Nephron progenitor cell (in vitro differentiated cells): ENCODE measurements around the gene HDAC7.

Experiments
- DNase-seq: peaks from one replicate; pipeline ENCODE4 v3.0.0; 2021
- H3K27ac Mint-ChIP-seq: 2 replicates; pipeline ENCODE4 v1.8.0; 2021; ENCODE audit warnings: mild to moderate bottlenecking, moderate library complexity, mixed read lengths
- H3K27me3 Mint-ChIP-seq: 2 replicates; pipeline ENCODE4 v1.8.0; 2021; ENCODE audit warnings: mild to moderate bottlenecking, low read depth, mixed read lengths; ENCODE audit not compliant: poor library complexity
- H3K36me3 Mint-ChIP-seq: 2 replicates; pipeline ENCODE4 v1.8.0; 2021; ENCODE audit warnings: low read depth, mixed read lengths
- H3K4me1 Mint-ChIP-seq: 2 replicates; pipeline ENCODE4 v1.8.0; 2021; ENCODE audit warnings: mixed read lengths
- H3K4me3 Mint-ChIP-seq: 2 replicates; pipeline ENCODE4 v1.8.0; 2021; ENCODE audit warnings: mild to moderate bottlenecking, moderate library complexity, mixed read lengths
- H3K9me3 Mint-ChIP-seq: 2 replicates; pipeline ENCODE4 v1.8.0; 2021; ENCODE audit warnings: mild to moderate bottlenecking, moderate library complexity, mixed read lengths
- CTCF ChIP-seq: fragments of 200-600 bp; sonication (generic); IDR thresholded peaks from 2 replicates; pipeline ENCODE4 v1.5.0; 2021; ENCODE audit warnings: antibody characterized with exemption

The HDAC7 gene

GRCh38 chr12:47835831-47836155 is 16.1 kb upstream of the HDAC7 start:
- Mint-ChIP-seq H3K27ac (peak overlapping the region; percentile 88), H3K4me1 (peaks cover 97% of the 10 kb centered on the region), H3K9me3 (no peaks in the 10 kb centered on the region), H3K27me3 (peaks cover 34% of the 10 kb centered on the region), H3K4me3 (peak overlapping the region; percentile 1), H3K36me3 (no peaks in the 10 kb centered on the region)
- no peak for DNase-seq
- TF ChIP-seq CTCF = no peak

GRCh38 chr12:47835006-47835830 is 15.5 kb upstream of the HDAC7 start:
- H3K9me3 Mint-ChIP-seq = no peaks in the 10 kb centered on the region
- peak overlapping the region; percentile 88 for H3K27ac Mint-ChIP-seq
- H3K27me3 Mint-ChIP-seq = peaks cover 30% of the 10 kb centered on the region
- H3K4me1 Mint-ChIP-seq = peaks cover 97% of the 10 kb centered on the region
- H3K4me3 Mint-ChIP-seq = peak overlapping the region; percentile 1
- no peak for TF ChIP-seq CTCF
- no peaks in the 10 kb centered on the region for H3K36me3 Mint-ChIP-seq
- no peak for DNase-seq

DNA sequence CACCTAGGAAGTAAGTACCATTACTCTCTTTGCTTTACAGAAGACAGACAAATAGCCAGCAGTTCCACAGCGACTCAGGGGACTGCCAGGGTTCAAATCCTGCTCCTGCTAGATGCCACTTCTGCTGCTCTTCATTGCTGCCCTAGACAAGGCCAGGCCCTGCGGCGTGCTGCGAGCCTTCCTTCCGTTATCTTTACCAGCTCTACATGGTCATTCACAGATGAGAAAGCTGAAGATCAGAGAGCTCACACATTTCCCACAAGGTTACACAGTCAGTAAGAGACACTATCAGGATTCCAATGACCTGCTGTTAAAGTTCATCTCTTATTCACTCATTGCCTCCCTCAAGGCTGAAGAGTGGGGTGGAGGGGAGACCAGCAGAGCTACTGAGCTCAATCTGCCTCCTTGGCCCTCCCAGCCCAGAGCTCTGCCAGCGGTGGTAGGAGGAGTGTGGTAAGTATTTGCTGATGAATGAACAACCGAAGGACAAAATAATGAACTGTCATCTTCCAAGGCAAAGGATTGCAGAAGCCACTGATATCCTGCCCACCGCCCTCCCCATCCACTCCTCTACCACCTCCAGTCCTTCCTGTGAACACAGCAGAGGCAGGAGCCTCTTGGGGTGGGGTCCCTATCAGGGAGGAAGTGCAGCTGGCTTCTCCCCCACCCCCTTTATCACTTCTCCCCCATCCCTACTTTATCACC is 14.6 kb upstream of the HDAC7 start:
- H3K9me3 Mint-ChIP-seq = no peaks in the 10 kb centered on the region
- peaks cover 94% of the 10 kb centered on the region for H3K4me1 Mint-ChIP-seq
- no peaks in the 10 kb centered on the region for H3K36me3 Mint-ChIP-seq
- H3K27me3 Mint-ChIP-seq = peaks cover 25% of the 10 kb centered on the region
- TF ChIP-seq CTCF = no peak
- H3K27ac Mint-ChIP-seq = peak overlapping the region; percentile 29
- H3K4me3 Mint-ChIP-seq = no peak overlapping the region
- DNase-seq = no peak

GRCh38 chr12:47833591-47834012 is 13.9 kb upstream of the HDAC7 start:
- DNase-seq = no peak
- Mint-ChIP-seq H3K36me3 (no peaks in the 10 kb centered on the region), H3K27me3 (peaks cover 22% of the 10 kb centered on the region), H3K27ac (no peak overlapping the region), H3K4me1 (peaks cover 94% of the 10 kb centered on the region), H3K9me3 (no peaks in the 10 kb centered on the region), H3K4me3 (no peak overlapping the region)
- TF ChIP-seq CTCF = no peak

GRCh38 chr12:47832263-47832933 is 12.7 kb upstream of the HDAC7 start:
- Mint-ChIP-seq H3K36me3 (no peaks in the 10 kb centered on the region), H3K27ac (peak overlapping the region; percentile 57)

More at GRCh38 chr12:47832263-47832933, 12.7 kb upstream of the HDAC7 start:
- DNase-seq = no peak
- Mint-ChIP-seq H3K27me3 (peaks cover 15% of the 10 kb centered on the region), H3K9me3 (no peaks in the 10 kb centered on the region), H3K4me1 (peaks cover 92% of the 10 kb centered on the region), H3K4me3 (no peak overlapping the region)
- TF ChIP-seq CTCF = no peak
